Sigmoid colon (tissue), 4 donors: ENCODE results near the gene DPYSL3.

Source experiments
- EP300 ChIP-seq, 4 donors: sonication (generic); formaldehyde crosslinking; IDR thresholded peaks; one replicate each; pipeline ENCODE4 v1.6.1; 2017; ENCODE audit warnings: antibody characterized with exemption in 4 of 4
- POLR2A ChIP-seq, 2 donors: fragments of 450-650 bp; IDR thresholded peaks; one replicate each; pipeline ENCODE4 v1.6.1; 2016; ENCODE audit warnings: antibody characterized with exemption in 2 of 2, mild to moderate bottlenecking in 2 of 2, moderate library complexity in 2 of 2
- POLR2AphosphoS5 ChIP-seq, 4 donors: sonication (generic); formaldehyde crosslinking; IDR thresholded peaks; one replicate each; pipeline ENCODE4 v1.6.1; 2017; ENCODE audit warnings: antibody characterized with exemption in 4 of 4
- TF ChIP-seq, protein P1 (sequence below), 4 experiments: fragments of 450-650 bp in 3 of 4; fragments of 200-600 bp in 1 of 4; IDR thresholded peaks; one replicate each; pipeline ENCODE4 v1.5.1; 2016 to 2019; ENCODE audit warnings: antibody characterized with exemption in 4 of 4, mild to moderate bottlenecking in 3 of 4, moderate library complexity in 2 of 4

DNA sequence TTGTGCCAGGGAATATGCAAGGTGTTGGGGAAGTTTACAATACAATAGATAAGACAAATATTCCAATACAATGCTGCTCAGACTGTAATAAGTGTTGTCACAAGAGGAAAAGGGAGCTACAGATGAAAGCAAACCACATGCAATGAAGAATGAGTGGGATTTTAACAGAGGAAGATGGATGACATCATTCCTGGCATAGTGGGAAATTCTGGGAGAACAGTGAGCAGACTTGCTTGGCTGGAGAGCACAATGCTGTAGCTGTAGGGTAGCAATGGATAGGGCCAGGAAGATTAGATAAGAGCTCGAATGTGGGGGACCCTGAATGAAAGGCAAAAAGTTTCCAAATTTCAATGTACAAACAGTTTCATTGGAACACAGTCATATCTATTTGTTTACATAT, 9.5 kb upstream of the DPYSL3 start:
- TF ChIP-seq, protein P1, sequence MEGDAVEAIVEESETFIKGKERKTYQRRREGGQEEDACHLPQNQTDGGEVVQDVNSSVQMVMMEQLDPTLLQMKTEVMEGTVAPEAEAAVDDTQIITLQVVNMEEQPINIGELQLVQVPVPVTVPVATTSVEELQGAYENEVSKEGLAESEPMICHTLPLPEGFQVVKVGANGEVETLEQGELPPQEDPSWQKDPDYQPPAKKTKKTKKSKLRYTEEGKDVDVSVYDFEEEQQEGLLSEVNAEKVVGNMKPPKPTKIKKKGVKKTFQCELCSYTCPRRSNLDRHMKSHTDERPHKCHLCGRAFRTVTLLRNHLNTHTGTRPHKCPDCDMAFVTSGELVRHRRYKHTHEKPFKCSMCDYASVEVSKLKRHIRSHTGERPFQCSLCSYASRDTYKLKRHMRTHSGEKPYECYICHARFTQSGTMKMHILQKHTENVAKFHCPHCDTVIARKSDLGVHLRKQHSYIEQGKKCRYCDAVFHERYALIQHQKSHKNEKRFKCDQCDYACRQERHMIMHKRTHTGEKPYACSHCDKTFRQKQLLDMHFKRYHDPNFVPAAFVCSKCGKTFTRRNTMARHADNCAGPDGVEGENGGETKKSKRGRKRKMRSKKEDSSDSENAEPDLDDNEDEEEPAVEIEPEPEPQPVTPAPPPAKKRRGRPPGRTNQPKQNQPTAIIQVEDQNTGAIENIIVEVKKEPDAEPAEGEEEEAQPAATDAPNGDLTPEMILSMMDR (IDR thresholded peaks at IDR 0.05): no peak
- TF ChIP-seq POLR2A (IDR thresholded peaks at IDR 0.05) (no peak), POLR2AphosphoS5 (IDR thresholded peaks at IDR 0.05) (no peak), EP300 (IDR thresholded peaks at IDR 0.05) (no peak)
